PFSK-1 (cell line): ENCODE results near the gene RIOK3.

Experiments used
- POLR2AphosphoS5 ChIP-seq: IDR thresholded peaks from 2 replicates; pipeline ENCODE4 v1.6.1; 2012; ENCODE audit warnings: low read depth, mild to moderate bottlenecking, control low read depth, low read length, moderate library complexity
- TAF1 ChIP-seq: IDR thresholded peaks from 2 replicates; pipeline ENCODE4 v1.6.1; 2012; ENCODE audit warnings: low read length, control low read depth, borderline replicate concordance; ENCODE audit not compliant: insufficient read depth

- TF ChIP-seq TAF1 = no peak
- no peak for TF ChIP-seq POLR2AphosphoS5
These were observed 9.8 kb downstream of the RIOK3 start for GRCh38 chr18:23462876-23463275.
